HepG2 (cell line): ENCODE data around the gene ST3GAL2. TPM values are rescaled to one million over a fixed set of nuclear protein-coding genes. Genes with fewer than 3 reads are reported as not detected.

ENCODE experiments used
- ATAC-seq: fragments of 200-7000 bp; cut with Tn5 transposase; 3 replicates; pipeline ENCODE4 v1.9.1; 2020; ENCODE audit warnings: mild to moderate bottlenecking, moderate library complexity
- BruUV-seq: library from RNA; stranded (reverse); fragments of 400-500 nt; replicated peaks from 2 replicates; lab custom pipeline; 2021; lab: Mats Ljungman, UMichigan
- CTCF ChIA-PET: fragments of 300-600 bp; formaldehyde crosslinking; extraction: SDS; loops from one replicate; lab custom pipeline; 2021; ENCODE audit warnings: low total read pairs, inconsistent platforms, low intra/inter-chr PET ratio; lab: Yijun Ruan, JAX
- POLR2A ChIA-PET: fragments of 350-600 bp; sonication (Branson Sonifier 250); formaldehyde crosslinking; loops from one replicate; lab custom pipeline; 2020; ENCODE audit warnings: antibody characterized with exemption, inconsistent platforms; lab: Yijun Ruan, JAX
- DNase-seq: peaks from one replicate; pipeline ENCODE4 v3.0.0-alpha.2; 2015; ENCODE audit warnings: low spot score
- FAIRE-seq: peaks from 3 replicates; lab custom pipeline; 2011; peaks lifted over from hg19 to GRCh38; lab: Jason Lieb, UNC
- H2AFZ ChIP-seq: one replicate; pipeline ENCODE4 v1.6.1; 2011; ENCODE audit warnings: low read length, inconsistent platforms
- H3K27ac ChIP-seq: fragments of 300-600 bp; 3 replicates; pipeline ENCODE4 v1.8.0; 2011; ENCODE audit warnings: mixed run types, mild to moderate bottlenecking, mixed read lengths, low read length, inconsistent platforms; ENCODE audit not compliant: insufficient read depth; ENCODE audit errors: extremely low read length
- H3K27me3 ChIP-seq, 2 experiments: fragments of 200-600 bp in 1 of 2; 2 replicates in 1 of 2; 3 replicates in 1 of 2; pipeline versions ENCODE4 v1.6.0 to v1.8.0; 2011; ENCODE audit warnings: low read length in 2 of 2, mild to moderate bottlenecking in 2 of 2, moderate library complexity in 2 of 2, inconsistent platforms in 1 of 2; ENCODE audit not compliant: insufficient read depth in 2 of 2, control insufficient read depth in 1 of 2
- H3K36me3 ChIP-seq, 2 experiments: fragments of 200-600 bp in 1 of 2; replicated peaks in 1 of 2; 2 replicates in 1 of 2; 3 replicates in 1 of 2; pipeline versions ENCODE4 v1.5.1 to v1.8.0; 2011; ENCODE audit warnings: low read length in 2 of 2, inconsistent platforms in 1 of 2; ENCODE audit not compliant: insufficient read depth in 2 of 2, control insufficient read depth in 1 of 2
- H3K4me1 ChIP-seq: 2 replicates; pipeline ENCODE4 v1.5.1; 2012; ENCODE audit warnings: low read length, inconsistent platforms; ENCODE audit not compliant: insufficient read depth
- H3K4me2 ChIP-seq: 2 replicates; pipeline ENCODE4 v1.6.0; 2011; ENCODE audit warnings: low read depth, low read length, inconsistent platforms
- H3K4me3 ChIP-seq, 3 experiments: fragments of 200-600 bp in 1 of 3; sonication (generic), shearing (Covaris generic) in 1 of 3; replicated peaks in 1 of 3; 2 replicates each; pipeline ENCODE4 v1.5.1; 2011 to 2016; ENCODE audit warnings: low read length in 3 of 3, inconsistent platforms in 2 of 3, low read depth in 2 of 3, mild to moderate bottlenecking in 2 of 3, control low read depth in 1 of 3, mixed read lengths in 1 of 3; ENCODE audit not compliant: insufficient read depth in 1 of 3
- H3K79me2 ChIP-seq: one replicate; pipeline ENCODE4 v1.6.1; 2011; ENCODE audit warnings: low read length, inconsistent platforms; ENCODE audit not compliant: insufficient read depth
- H3K9ac ChIP-seq: 2 replicates; pipeline ENCODE4 v1.6.0; 2011; ENCODE audit warnings: mild to moderate bottlenecking, low read depth, low read length, inconsistent platforms; ENCODE audit not compliant: insufficient read depth
- H3K9me3 ChIP-seq: 2 replicates; pipeline ENCODE4 v1.5.1; 2012; ENCODE audit warnings: mild to moderate bottlenecking, low read length
- H4K20me1 ChIP-seq: 2 replicates; pipeline ENCODE4 v1.6.0; 2011; ENCODE audit warnings: inconsistent platforms, mild to moderate bottlenecking, low read length, moderate library complexity; ENCODE audit not compliant: insufficient read depth
- CHD2 ChIP-seq: IDR thresholded peaks from 2 replicates; pipeline ENCODE4 v1.6.1; 2011; ENCODE audit warnings: low read depth, low read length, improper control_type of control experiment
- DZIP1 ChIP-seq: sonication (generic); formaldehyde crosslinking; IDR thresholded peaks from 2 replicates; pipeline ENCODE4 v1.5.0; 2020; ENCODE audit warnings: mild to moderate bottlenecking, missing genetic modification reagents
- GATAD1 ChIP-seq: IDR thresholded peaks from 2 replicates; pipeline ENCODE4 v1.6.1; 2016; ENCODE audit warnings: missing genetic modification reagents, missing compliant biosample characterization
- HMGXB3 ChIP-seq: sonication (generic); formaldehyde crosslinking; IDR thresholded peaks from 2 replicates; pipeline ENCODE4 v1.4.0; 2020; ENCODE audit warnings: missing genetic modification reagents, borderline replicate concordance
- ZFP91 ChIP-seq: sonication (generic); formaldehyde crosslinking; IDR thresholded peaks from 2 replicates; pipeline ENCODE4 v1.9.0; 2022; ENCODE audit warnings: missing genetic modification reagents, mild to moderate bottlenecking, borderline replicate concordance
- ZNF607 ChIP-seq: sonication (generic); formaldehyde crosslinking; IDR thresholded peaks from 2 replicates; pipeline ENCODE4 v1.5.1; 2020; ENCODE audit warnings: missing genetic modification reagents, mild to moderate bottlenecking, borderline replicate concordance
- ZNF746 ChIP-seq: sonication (generic); formaldehyde crosslinking; IDR thresholded peaks from 2 replicates; pipeline ENCODE4 v1.8.0; 2022; ENCODE audit warnings: mild to moderate bottlenecking, missing genetic modification reagents
- WGBS: methylation state at CpG from one replicate; pipeline ENCODE4 v1.1.6; 2017; ENCODE audit warnings: low lambda C conversion rate; 5-methylcytosine and 5-hydroxymethylcytosine counted together
- in situ Hi-C: cut with HindIII; loops from 2 replicates; pipeline ENCODE4 v1.10.0; 2017; ENCODE audit warnings: low pct_unique_long_range_greater_than_20kb; ENCODE audit not compliant: extremely low pct_ligation_motif_present
- intact Hi-C: fragments of 100-400 bp; cut with micrococcal nuclease; formaldehyde crosslinking; loops from one replicate; pipeline ENCODE4 v1.10.0; 2022; ENCODE audit not compliant: unreplicated experiment
- polyA plus RNA-seq, 8 experiments: library from polyadenylated mRNA; depleted of rRNA in 3 of 8; stranded (reverse) in 7 of 8; unstranded in 1 of 8; fragments of >200 nt; fragmentation: Illumina TruSeq in 4 of 8; extraction: Trizol in 4 of 8; gene quantifications; 2 replicates each; pipeline versions ENCODE4 v1.2.1 to v1.2.3, GENCODE V29; 2011 to 2016; ENCODE audit warnings: low read depth in 4 of 8, missing spikeins in 1 of 8, mixed read lengths in 1 of 8; ENCODE audit not compliant: insufficient read depth in 1 of 8
- total RNA-seq, 5 experiments: library from RNA; depleted of rRNA; stranded (reverse); fragments of >200 nt; fragmentation: Illumina TruSeq; extraction: Trizol; gene quantifications; 2 replicates each; pipeline ENCODE4 v1.2.3, GENCODE V29; 2016; ENCODE audit warnings: low read depth in 1 of 5

Gene ST3GAL2
- total and polyA plus RNA-seq, 2 of the 13 experiments (the other 11 are each of a cell fraction or from before 2014, with no cell fraction given): 16.3 to 24.9 TPM

GRCh38 chr16:70391446-70391845 lies 47.5 kb downstream of the ST3GAL2 start:
- Histone ChIP-seq H3K4me1 (peaks cover 4% of the 10 kb centered on the region; the same call in 1 of the 2 replicates), H4K20me1 (no peaks in the 10 kb centered on the region; the same call in 1 of the 2 replicates), H3K9ac (no peak overlapping the region), H3K4me2 (no peak overlapping the region), H2AFZ (no peak overlapping the region), H3K79me2 (no peaks in the 10 kb centered on the region), H3K4me3 (no peak overlapping the region), H3K27me3 (no peaks in the 10 kb centered on the region), H3K36me3 (peaks cover 14 to 45% of the 10 kb centered on the region in 2 experiments), H3K9me3 (no peaks in the 10 kb centered on the region), H3K27ac (no peak overlapping the region)
- in situ Hi-C loops: no loop called here
- no TSS peak for BruUV-seq
- intact Hi-C loops: no loop called here
- ATAC-seq: no peak
- DNase-seq: no peak
- POLR2A ChIA-PET: interaction anchor here (4.2 kb wide), 1 partner anchor 10 kb away, joined by 21 read pairs; no protein-coding TSS in a partner anchor
- TF ChIP-seq GATAD1 (CRISPR knock-in tag) (no peak), HMGXB3 (CRISPR knock-in tag) (no peak), ZFP91 (CRISPR knock-in tag) (no peak), ZNF746 (CRISPR knock-in tag) (no peak), CHD2 (no peak), DZIP1 (CRISPR knock-in tag) (no peak), ZNF607 (no peak)
- CTCF ChIA-PET: no interaction called here
- FAIRE-seq: no peak
- 100% methylated on average over 3 of the region's 3 CpGs for WGBS
